ENCODE measurements around the gene RECQL5.

GRCh38 chr17:75639327-75639726 is 27.6 kb downstream of the RECQL5 start:
- no peak for TF ChIP-seq POLR2A (IDR thresholded peaks at IDR 0.05)
- TF ChIP-seq, protein P1, sequence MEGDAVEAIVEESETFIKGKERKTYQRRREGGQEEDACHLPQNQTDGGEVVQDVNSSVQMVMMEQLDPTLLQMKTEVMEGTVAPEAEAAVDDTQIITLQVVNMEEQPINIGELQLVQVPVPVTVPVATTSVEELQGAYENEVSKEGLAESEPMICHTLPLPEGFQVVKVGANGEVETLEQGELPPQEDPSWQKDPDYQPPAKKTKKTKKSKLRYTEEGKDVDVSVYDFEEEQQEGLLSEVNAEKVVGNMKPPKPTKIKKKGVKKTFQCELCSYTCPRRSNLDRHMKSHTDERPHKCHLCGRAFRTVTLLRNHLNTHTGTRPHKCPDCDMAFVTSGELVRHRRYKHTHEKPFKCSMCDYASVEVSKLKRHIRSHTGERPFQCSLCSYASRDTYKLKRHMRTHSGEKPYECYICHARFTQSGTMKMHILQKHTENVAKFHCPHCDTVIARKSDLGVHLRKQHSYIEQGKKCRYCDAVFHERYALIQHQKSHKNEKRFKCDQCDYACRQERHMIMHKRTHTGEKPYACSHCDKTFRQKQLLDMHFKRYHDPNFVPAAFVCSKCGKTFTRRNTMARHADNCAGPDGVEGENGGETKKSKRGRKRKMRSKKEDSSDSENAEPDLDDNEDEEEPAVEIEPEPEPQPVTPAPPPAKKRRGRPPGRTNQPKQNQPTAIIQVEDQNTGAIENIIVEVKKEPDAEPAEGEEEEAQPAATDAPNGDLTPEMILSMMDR (IDR thresholded peaks at IDR 0.05) = no peak
